ENCODE results near the gene HEATR5B. TPM values are rescaled to one million over a fixed set of nuclear protein-coding genes. Genes with fewer than 3 reads are reported as not detected.
"Not testable (repeated sequence)": the region's sequence is repeated elsewhere in the genome, so short reads cannot be mapped to it uniquely, and the experiment has no call there.

HEATR5B gene
- total and polyA plus RNA-seq, 2 donors from 2014 or later, result 4.4 to 20.5 TPM

DNA sequence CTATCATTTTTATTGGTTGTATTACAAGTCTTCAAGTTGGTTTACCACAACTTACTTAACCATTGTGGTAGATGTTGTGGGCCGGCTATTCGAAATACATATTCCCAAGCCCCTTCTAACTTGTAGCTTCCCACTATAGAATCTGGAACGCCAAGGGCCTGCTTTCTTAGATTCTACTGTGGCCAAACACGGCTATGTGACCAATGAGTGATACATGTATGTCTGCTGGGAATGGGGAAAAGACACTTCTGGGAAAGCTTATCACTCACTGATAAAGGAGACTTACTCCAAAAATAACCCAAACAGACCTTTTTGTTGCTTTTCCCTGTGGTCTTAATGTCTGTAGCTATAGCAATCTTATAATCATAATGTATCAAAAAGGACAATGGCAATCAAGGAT is 142.3 kb downstream of the HEATR5B start:
- Histone ChIP-seq H3K27me3 (ENCODE audit: control insufficient read depth, insufficient read depth, low read length) (no peaks in the 10 kb centered on the region), H3K9me3 (ENCODE audit: control insufficient read depth in 2 of 3, insufficient read depth in 1 of 3, low read length in 3 of 3) (no peaks in the 10 kb centered on the region), H3K4me1 (ENCODE audit: control insufficient read depth in 2 of 3, insufficient read depth in 2 of 3, low read depth in 1 of 3, low read length in 3 of 3) (no peaks in the 10 kb centered on the region), H3K36me3 (ENCODE audit: control insufficient read depth in 2 of 3, insufficient read depth in 3 of 3, low read length in 3 of 3) (no peaks in the 10 kb centered on the region), H3K9ac (ENCODE audit: low read length in 3 of 3) (no peak overlapping the region), H3K4me3 (ENCODE audit: low read length in 3 of 3) (no peak overlapping the region), H3K27ac (ENCODE audit: low read depth in 2 of 2, low read length in 2 of 2) (no peak overlapping the region)
- FAIRE-seq, result no peak
- TF ChIP-seq, protein P1, sequence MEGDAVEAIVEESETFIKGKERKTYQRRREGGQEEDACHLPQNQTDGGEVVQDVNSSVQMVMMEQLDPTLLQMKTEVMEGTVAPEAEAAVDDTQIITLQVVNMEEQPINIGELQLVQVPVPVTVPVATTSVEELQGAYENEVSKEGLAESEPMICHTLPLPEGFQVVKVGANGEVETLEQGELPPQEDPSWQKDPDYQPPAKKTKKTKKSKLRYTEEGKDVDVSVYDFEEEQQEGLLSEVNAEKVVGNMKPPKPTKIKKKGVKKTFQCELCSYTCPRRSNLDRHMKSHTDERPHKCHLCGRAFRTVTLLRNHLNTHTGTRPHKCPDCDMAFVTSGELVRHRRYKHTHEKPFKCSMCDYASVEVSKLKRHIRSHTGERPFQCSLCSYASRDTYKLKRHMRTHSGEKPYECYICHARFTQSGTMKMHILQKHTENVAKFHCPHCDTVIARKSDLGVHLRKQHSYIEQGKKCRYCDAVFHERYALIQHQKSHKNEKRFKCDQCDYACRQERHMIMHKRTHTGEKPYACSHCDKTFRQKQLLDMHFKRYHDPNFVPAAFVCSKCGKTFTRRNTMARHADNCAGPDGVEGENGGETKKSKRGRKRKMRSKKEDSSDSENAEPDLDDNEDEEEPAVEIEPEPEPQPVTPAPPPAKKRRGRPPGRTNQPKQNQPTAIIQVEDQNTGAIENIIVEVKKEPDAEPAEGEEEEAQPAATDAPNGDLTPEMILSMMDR (IDR thresholded peaks at IDR 0.05; ENCODE audit: borderline replicate concordance, extremely low read depth, insufficient read depth), result no peak
- intact Hi-C loops (cut with DNase I), result no loop called here
- DNase-seq, result no peak

DNA sequence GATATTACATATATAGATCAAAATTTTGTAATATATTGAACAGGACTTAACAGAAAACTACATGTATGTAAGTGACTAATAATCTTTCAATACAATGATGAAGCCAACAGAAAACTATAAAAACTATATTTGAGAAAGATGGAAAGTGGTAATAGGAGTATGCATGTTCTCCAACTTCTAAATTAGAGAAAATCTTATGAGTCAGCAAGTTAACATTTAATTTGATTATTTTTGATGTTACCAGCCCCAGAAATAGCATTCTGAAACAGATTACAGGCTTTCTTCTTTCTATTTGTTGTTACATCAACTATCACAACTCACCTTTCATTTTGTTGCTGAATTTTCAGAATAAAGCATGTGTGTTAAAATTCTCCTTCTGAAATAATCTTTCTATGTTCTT is 147.6 kb downstream of the HEATR5B start:
- H3K36me3 ChIP-seq (ENCODE audit: control insufficient read depth in 2 of 3, insufficient read depth in 3 of 3, low read length in 3 of 3), result not testable (repeated sequence)

DNA sequence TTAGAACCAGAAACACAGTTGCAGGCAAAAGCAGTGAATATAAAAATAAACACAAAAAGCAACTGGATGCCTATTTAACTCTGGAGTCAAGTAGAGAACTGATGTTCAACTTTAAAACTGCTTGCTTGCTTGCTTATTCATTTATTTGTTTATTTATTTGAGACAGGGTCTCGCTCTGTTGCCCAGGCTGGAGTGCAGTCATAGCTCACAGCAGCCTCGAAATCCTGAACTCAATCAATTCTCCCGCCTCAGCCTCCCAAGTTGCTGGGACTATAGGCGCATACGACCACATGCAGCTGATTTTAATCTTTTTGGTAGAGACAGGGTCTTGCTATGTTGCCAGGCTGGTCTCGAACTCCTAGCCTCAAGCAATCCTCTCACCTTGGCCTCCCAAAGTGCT is 152.5 kb downstream of the HEATR5B start:
- H3K9ac ChIP-seq (ENCODE audit: low read length in 3 of 3); H3K9me3 ChIP-seq (ENCODE audit: control insufficient read depth in 2 of 3, insufficient read depth in 1 of 3, low read length in 3 of 3); H3K27ac ChIP-seq (ENCODE audit: low read depth in 2 of 2, low read length in 2 of 2); DNase-seq; H3K4me1 ChIP-seq (ENCODE audit: control insufficient read depth in 2 of 3, insufficient read depth in 2 of 3, low read depth in 1 of 3, low read length in 3 of 3); FAIRE-seq; H3K27me3 ChIP-seq (ENCODE audit: control insufficient read depth, insufficient read depth, low read length); intact Hi-C loops (cut with DNase I); H3K4me3 ChIP-seq (ENCODE audit: low read length in 3 of 3); H3K36me3 ChIP-seq (ENCODE audit: control insufficient read depth in 2 of 3, insufficient read depth in 3 of 3, low read length in 3 of 3): not testable (repeated sequence)

More for the DNA sequence above, 147.6 kb downstream of the HEATR5B start:
- H3K4me3 ChIP-seq (ENCODE audit: low read length in 3 of 3); H3K9me3 ChIP-seq (ENCODE audit: control insufficient read depth in 2 of 3, insufficient read depth in 1 of 3, low read length in 3 of 3); H3K4me1 ChIP-seq (ENCODE audit: control insufficient read depth in 2 of 3, insufficient read depth in 2 of 3, low read depth in 1 of 3, low read length in 3 of 3); H3K9ac ChIP-seq (ENCODE audit: low read length in 3 of 3); intact Hi-C loops (cut with DNase I); H3K27ac ChIP-seq (ENCODE audit: low read depth in 2 of 2, low read length in 2 of 2); DNase-seq; FAIRE-seq; H3K27me3 ChIP-seq (ENCODE audit: control insufficient read depth, insufficient read depth, low read length): not testable (repeated sequence)

Other genes with a start within 250 kb of the HEATR5B start
- gene STRN, start 117.8 kb downstream of the HEATR5B start, total RNA-seq, result 42.7 TPM
- 3.7 TPM for gene STRN, start 117.8 kb downstream of the HEATR5B start, polyA plus RNA-seq (ENCODE audit: insufficient read depth, low read depth, low replicate concordance)
- gene GPATCH11, start 146 bp upstream of the HEATR5B start, total RNA-seq, result 6.0 TPM
- gene GPATCH11, start 146 bp upstream of the HEATR5B start, polyA plus RNA-seq (ENCODE audit: insufficient read depth, low read depth, low replicate concordance), result 3.3 TPM
- gene EIF2AK2, start 72.6 kb upstream of the HEATR5B start, total RNA-seq, result 37.6 TPM
- 6.4 TPM for gene EIF2AK2, start 72.6 kb upstream of the HEATR5B start, polyA plus RNA-seq (ENCODE audit: insufficient read depth, low read depth, low replicate concordance)
- not detected for gene SULT6B1, start 104.3 kb upstream of the HEATR5B start, total RNA-seq
- gene SULT6B1, start 104.3 kb upstream of the HEATR5B start, polyA plus RNA-seq (ENCODE audit: insufficient read depth, low read depth, low replicate concordance), result not detected
- 38.3 TPM for gene CEBPZOS, start 112.1 kb upstream of the HEATR5B start, total RNA-seq
- gene CEBPZOS, start 112.1 kb upstream of the HEATR5B start, polyA plus RNA-seq (ENCODE audit: insufficient read depth, low read depth, low replicate concordance), result 60.7 TPM
- 55.9 TPM for gene CEBPZ, start 147.2 kb upstream of the HEATR5B start, total RNA-seq
- 45.5 TPM for gene CEBPZ, start 147.2 kb upstream of the HEATR5B start, polyA plus RNA-seq (ENCODE audit: insufficient read depth, low read depth, low replicate concordance)
- gene NDUFAF7, start 147.3 kb upstream of the HEATR5B start, total RNA-seq, result 15.1 TPM
- gene NDUFAF7, start 147.3 kb upstream of the HEATR5B start, polyA plus RNA-seq (ENCODE audit: insufficient read depth, low read depth, low replicate concordance), result 13.1 TPM
- 45.7 TPM for gene PRKD3, start 240.5 kb upstream of the HEATR5B start, total RNA-seq
- gene PRKD3, start 240.5 kb upstream of the HEATR5B start, polyA plus RNA-seq (ENCODE audit: insufficient read depth, low read depth, low replicate concordance), result 7.1 TPM

Data from kidney (tissue), 14 donors.